HepG2 (cell line): ENCODE results near the gene POLN. TPM values are rescaled to one million over a fixed set of nuclear protein-coding genes. Genes with fewer than 3 reads are reported as not detected.
A peak's percentile ranks its signal among the peaks of the same experiment; 100 is the strongest.

Source experiments
- FOSL1 ChIP-seq: sonication (generic); formaldehyde crosslinking; IDR thresholded peaks from 2 replicates; pipeline ENCODE4 v1.9.0; 2021; ENCODE audit warnings: missing genetic modification reagents, borderline replicate concordance
- HNF4A ChIP-seq: sonication (generic); formaldehyde crosslinking; IDR thresholded peaks from 2 replicates; pipeline ENCODE4 v1.4.0; 2020; ENCODE audit warnings: missing genetic modification reagents
- HNRNPLL ChIP-seq: fragments of 200-400 bp; formaldehyde crosslinking; IDR thresholded peaks from 2 replicates; pipeline ENCODE4 v1.6.1; 2017; ENCODE audit warnings: mild to moderate bottlenecking, low read depth, low read length; ENCODE audit not compliant: poor library complexity, severe bottlenecking
- NRL ChIP-seq: sonication (generic); formaldehyde crosslinking; IDR thresholded peaks from 2 replicates; pipeline ENCODE4 v1.5.0; 2020; ENCODE audit warnings: missing genetic modification reagents, mild to moderate bottlenecking, moderate library complexity, borderline replicate concordance
- PHF8 ChIP-seq: sonication (generic); formaldehyde crosslinking; IDR thresholded peaks from 2 replicates; pipeline ENCODE4 v1.5.0; 2020; ENCODE audit warnings: missing genetic modification reagents
- REPIN1 ChIP-seq: sonication (generic); formaldehyde crosslinking; IDR thresholded peaks from 2 replicates; pipeline ENCODE4 v1.8.0; 2022; ENCODE audit warnings: missing genetic modification reagents, low read depth, mild to moderate bottlenecking, borderline replicate concordance
- SAP130 ChIP-seq: IDR thresholded peaks from 2 replicates; pipeline ENCODE4 v1.6.1; 2016; ENCODE audit warnings: low read depth
- SKIL ChIP-seq: sonication (generic); formaldehyde crosslinking; IDR thresholded peaks from 2 replicates; pipeline ENCODE4 v1.8.0; 2022; ENCODE audit warnings: missing genetic modification reagents, mild to moderate bottlenecking, moderate library complexity, borderline replicate concordance
- SNAI1 ChIP-seq: sonication (generic); formaldehyde crosslinking; IDR thresholded peaks from 2 replicates; pipeline ENCODE4 v1.5.0; 2020; ENCODE audit warnings: mild to moderate bottlenecking, missing genetic modification reagents, borderline replicate concordance
- SOX13 ChIP-seq, 3 experiments: fragments of 450-650 bp in 1 of 3; sonication (generic) in 1 of 3; formaldehyde crosslinking in 1 of 3; IDR thresholded peaks in 2 of 3; conservative IDR thresholded peaks in 1 of 3; 2 replicates each; pipeline versions ENCODE4 v1.5.0 to v1.6.1; 2016 to 2020; ENCODE audit warnings: antibody characterized with exemption in 1 of 3, mild to moderate bottlenecking in 1 of 3, missing compliant biosample characterization in 1 of 3, missing genetic modification reagents in 1 of 3, moderate library complexity in 1 of 3
- ZBTB38 ChIP-seq: sonication (generic); formaldehyde crosslinking; IDR thresholded peaks from 2 replicates; pipeline ENCODE4 v1.5.1; 2020; ENCODE audit warnings: mild to moderate bottlenecking, missing genetic modification reagents
- ZFP36 ChIP-seq: fragments of 150-350 bp; IDR thresholded peaks from 2 replicates; pipeline ENCODE4 v1.6.1; 2018; ENCODE audit warnings: borderline replicate concordance, low read length, low read depth; ENCODE audit not compliant: partially characterized antibody
- ZNF468 ChIP-seq: sonication (generic); formaldehyde crosslinking; IDR thresholded peaks from 2 replicates; pipeline ENCODE4 v1.8.0; 2022; ENCODE audit warnings: mild to moderate bottlenecking, moderate library complexity, missing genetic modification reagents
- ZNF496 ChIP-seq: sonication (generic); formaldehyde crosslinking; IDR thresholded peaks from 2 replicates; pipeline ENCODE4 v1.8.1; 2023; ENCODE audit warnings: mild to moderate bottlenecking, moderate library complexity, missing genetic modification reagents; ENCODE audit not compliant: insufficient replicate concordance
- ZNF644 ChIP-seq: IDR thresholded peaks from 2 replicates; pipeline ENCODE4 v1.6.1; 2016; ENCODE audit warnings: low read depth
- ZNF788 ChIP-seq: sonication (generic); formaldehyde crosslinking; IDR thresholded peaks from 2 replicates; pipeline ENCODE4 v1.5.0; 2020; ENCODE audit warnings: mild to moderate bottlenecking, missing genetic modification reagents, borderline replicate concordance
- polyA plus RNA-seq, 8 experiments: library from polyadenylated mRNA; depleted of rRNA in 3 of 8; stranded (reverse) in 7 of 8; unstranded in 1 of 8; fragments of >200 nt; fragmentation: Illumina TruSeq in 4 of 8; extraction: Trizol in 4 of 8; gene quantifications; 2 replicates each; pipeline versions ENCODE4 v1.2.1 to v1.2.3, GENCODE V29; 2011 to 2016; ENCODE audit warnings: low read depth in 4 of 8, missing spikeins in 1 of 8, mixed read lengths in 1 of 8; ENCODE audit not compliant: insufficient read depth in 1 of 8
- total RNA-seq, 5 experiments: library from RNA; depleted of rRNA; stranded (reverse); fragments of >200 nt; fragmentation: Illumina TruSeq; extraction: Trizol; gene quantifications; 2 replicates each; pipeline ENCODE4 v1.2.3, GENCODE V29; 2016; ENCODE audit warnings: low read depth in 1 of 5
- TF ChIP-seq, protein P1 (sequence below): sonication (generic); formaldehyde crosslinking; IDR thresholded peaks from 2 replicates; pipeline ENCODE4 v1.5.1; 2020; ENCODE audit warnings: mild to moderate bottlenecking, missing genetic modification reagents
- TF ChIP-seq, protein P2 (sequence below): sonication (generic); formaldehyde crosslinking; conservative IDR thresholded peaks from 2 replicates; pipeline ENCODE4 v1.4.0; 2020; ENCODE audit warnings: mild to moderate bottlenecking, missing genetic modification reagents, moderate library complexity

POLN gene
- total and polyA plus RNA-seq, 2 of the 13 experiments (the other 11 are each of a cell fraction or from before 2014, with no cell fraction given): 0.93 to 1.5 TPM

DNA sequence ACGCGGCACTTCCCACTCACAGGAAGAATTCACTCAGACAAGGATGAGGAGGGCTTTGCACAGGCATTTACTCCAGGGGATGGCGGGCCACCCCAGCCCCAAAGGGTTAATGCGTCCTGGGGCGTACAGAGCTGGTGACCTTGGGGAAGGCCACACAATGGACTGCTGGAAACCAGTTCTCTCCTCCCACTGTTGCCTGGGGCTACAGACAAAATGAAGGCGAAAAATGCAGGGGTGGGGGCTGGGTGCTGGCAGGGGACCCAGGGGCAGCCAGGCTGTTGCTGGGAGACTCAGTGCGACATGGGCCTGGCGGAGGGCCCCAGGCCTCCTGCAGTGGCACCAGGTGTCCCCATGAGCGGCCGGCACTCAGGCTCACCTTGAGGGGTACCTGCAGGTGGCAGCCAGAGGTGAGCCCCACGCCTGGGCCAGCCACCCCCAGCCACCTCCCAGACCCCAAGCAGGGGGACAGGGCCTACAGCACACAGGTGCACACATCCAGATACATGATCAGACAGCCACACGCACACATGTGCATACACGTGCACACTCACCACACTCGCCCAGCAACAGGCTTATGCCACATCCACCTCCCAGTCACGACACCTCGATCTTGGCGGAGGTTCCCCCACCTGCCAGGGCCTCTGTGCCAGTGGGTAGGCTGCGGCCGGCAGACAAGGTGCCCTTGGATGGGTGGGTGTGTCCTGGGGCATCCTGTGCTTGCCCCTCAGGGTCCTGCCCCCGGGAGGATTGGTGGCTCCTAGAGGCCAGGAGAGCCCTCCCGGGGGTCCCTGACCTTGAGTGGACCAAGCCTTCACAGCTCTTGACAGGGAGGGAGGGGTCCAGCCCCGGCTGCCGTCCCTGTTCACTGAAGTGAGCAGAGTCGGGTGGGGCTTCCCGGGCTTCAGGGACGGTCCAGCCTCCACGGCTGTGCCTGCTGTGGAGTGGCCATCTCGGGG is 169.7 kb downstream of the POLN start (continued):
- no peak for TF ChIP-seq SOX13 (IDR thresholded peaks at IDR 0.05)
- peak in 1 of 2 experiments; percentile 54; a peak in 1 of 4 replicates for TF ChIP-seq SOX13 (CRISPR knock-in tag; conservative IDR thresholded peaks at IDR 0.05 in 1 of 2, IDR thresholded peaks at IDR 0.05 in 1 of 2)
- TF ChIP-seq PHF8: peak; percentile 33
- peak; percentile 56 for TF ChIP-seq SAP130 (CRISPR knock-in tag)
- peak; percentile 6 for TF ChIP-seq HNRNPLL
- TF ChIP-seq ZBTB38 (CRISPR knock-in tag): peak; percentile 56; the same call in 1 of the 2 replicates
- peak; percentile 63; the same call in 1 of the 2 replicates for TF ChIP-seq NRL (CRISPR knock-in tag)
- no peak for TF ChIP-seq FOSL1 (CRISPR knock-in tag)
- TF ChIP-seq ZNF644 (CRISPR knock-in tag): 0 out of 2 replicates have a peak, but pooled peaks have one; percentile 39
- TF ChIP-seq, protein P1, sequence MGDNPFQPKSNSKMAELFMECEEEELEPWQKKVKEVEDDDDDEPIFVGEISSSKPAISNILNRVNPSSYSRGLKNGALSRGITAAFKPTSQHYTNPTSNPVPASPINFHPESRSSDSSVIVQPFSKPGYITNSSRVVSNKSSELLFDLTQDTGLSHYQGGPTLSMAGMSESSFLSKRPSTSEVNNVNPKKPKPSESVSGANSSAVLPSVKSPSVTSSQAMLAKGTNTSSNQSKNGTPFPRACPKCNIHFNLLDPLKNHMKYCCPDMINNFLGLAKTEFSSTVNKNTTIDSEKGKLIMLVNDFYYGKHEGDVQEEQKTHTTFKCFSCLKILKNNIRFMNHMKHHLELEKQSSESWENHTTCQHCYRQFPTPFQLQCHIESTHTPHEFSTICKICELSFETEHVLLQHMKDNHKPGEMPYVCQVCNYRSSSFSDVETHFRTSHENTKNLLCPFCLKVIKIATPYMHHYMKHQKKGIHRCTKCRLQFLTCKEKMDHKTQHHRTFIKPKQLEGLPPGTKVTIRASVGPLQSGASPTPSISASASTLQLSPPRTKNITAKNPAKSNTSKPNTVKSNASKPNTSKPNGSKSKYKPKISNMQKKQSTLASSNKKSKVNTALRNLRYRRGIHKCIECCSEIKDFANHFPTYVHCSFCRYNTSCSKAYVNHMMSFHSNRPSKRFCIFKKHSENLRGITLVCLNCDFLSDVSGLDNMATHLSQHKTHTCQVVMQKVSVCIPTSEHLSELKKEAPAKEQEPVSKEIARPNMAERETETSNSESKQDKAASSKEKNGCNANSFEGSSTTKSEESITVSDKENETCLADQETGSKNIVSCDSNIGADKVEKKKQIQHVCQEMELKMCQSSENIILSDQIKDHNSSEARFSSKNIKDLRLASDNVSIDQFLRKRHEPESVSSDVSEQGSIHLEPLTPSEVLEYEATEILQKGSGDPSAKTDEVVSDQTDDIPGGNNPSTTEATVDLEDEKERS: no peak
- TF ChIP-seq SKIL (CRISPR knock-in tag): peak; percentile 32; the same call in 1 of the 2 replicates
- TF ChIP-seq ZNF468 (CRISPR knock-in tag): no peak
- TF ChIP-seq ZNF496 (CRISPR knock-in tag): no peak
- TF ChIP-seq, protein P2, sequence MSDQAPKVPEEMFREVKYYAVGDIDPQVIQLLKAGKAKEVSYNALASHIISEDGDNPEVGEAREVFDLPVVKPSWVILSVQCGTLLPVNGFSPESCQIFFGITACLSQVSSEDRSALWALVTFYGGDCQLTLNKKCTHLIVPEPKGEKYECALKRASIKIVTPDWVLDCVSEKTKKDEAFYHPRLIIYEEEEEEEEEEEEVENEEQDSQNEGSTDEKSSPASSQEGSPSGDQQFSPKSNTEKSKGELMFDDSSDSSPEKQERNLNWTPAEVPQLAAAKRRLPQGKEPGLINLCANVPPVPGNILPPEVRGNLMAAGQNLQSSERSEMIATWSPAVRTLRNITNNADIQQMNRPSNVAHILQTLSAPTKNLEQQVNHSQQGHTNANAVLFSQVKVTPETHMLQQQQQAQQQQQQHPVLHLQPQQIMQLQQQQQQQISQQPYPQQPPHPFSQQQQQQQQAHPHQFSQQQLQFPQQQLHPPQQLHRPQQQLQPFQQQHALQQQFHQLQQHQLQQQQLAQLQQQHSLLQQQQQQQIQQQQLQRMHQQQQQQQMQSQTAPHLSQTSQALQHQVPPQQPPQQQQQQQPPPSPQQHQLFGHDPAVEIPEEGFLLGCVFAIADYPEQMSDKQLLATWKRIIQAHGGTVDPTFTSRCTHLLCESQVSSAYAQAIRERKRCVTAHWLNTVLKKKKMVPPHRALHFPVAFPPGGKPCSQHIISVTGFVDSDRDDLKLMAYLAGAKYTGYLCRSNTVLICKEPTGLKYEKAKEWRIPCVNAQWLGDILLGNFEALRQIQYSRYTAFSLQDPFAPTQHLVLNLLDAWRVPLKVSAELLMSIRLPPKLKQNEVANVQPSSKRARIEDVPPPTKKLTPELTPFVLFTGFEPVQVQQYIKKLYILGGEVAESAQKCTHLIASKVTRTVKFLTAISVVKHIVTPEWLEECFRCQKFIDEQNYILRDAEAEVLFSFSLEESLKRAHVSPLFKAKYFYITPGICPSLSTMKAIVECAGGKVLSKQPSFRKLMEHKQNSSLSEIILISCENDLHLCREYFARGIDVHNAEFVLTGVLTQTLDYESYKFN (CRISPR knock-in tag): peak; percentile 70
- peak; percentile 18; the same call in 1 of the 2 replicates for TF ChIP-seq ZNF788 (CRISPR knock-in tag)
- peak; percentile 66; the same call in 1 of the 2 replicates for TF ChIP-seq SNAI1 (CRISPR knock-in tag)
- TF ChIP-seq ZFP36: no peak
- peak; percentile 24; the same call in 1 of the 2 replicates for TF ChIP-seq HNF4A (CRISPR knock-in tag)
- 0 out of 2 replicates have a peak, but pooled peaks have one; percentile 17 for TF ChIP-seq REPIN1 (CRISPR knock-in tag)
